ENCODE data around the gene BORCS6.

BORCS6 gene

GRCh38 chr17:8154608-8155155, 35.3 kb downstream of the BORCS6 start:
- TF ChIP-seq CTCF (conservative IDR thresholded peaks at IDR 0.05), result no peak
- H3K27ac ChIP-seq, result peak overlapping the region; percentile 64

- no peak for TF ChIP-seq CTCF (conservative IDR thresholded peaks at IDR 0.05)
- H3K27ac ChIP-seq, result peak overlapping the region; percentile 64
Measured at GRCh38 chr17:8153957-8154607, 35.9 kb downstream of the BORCS6 start.

GRCh38 chr17:8153525-8153956, 36.4 kb downstream of the BORCS6 start:
- peak overlapping the region; percentile 64 for H3K27ac ChIP-seq
- TF ChIP-seq CTCF (conservative IDR thresholded peaks at IDR 0.05), result no peak

GRCh38 chr17:8153031-8153451, 36.9 kb downstream of the BORCS6 start:
- no peak for TF ChIP-seq CTCF (conservative IDR thresholded peaks at IDR 0.05)
- peak overlapping the region; percentile 73 for H3K27ac ChIP-seq

GRCh38 chr17:8152112-8152775, 37.7 kb downstream of the BORCS6 start, which contains the start of gene PER1:
Gene PER1 (minus strand): TSS chr17:8152404. CDS start chr17:8150706, 1,698 bp downstream.
- H3K27ac ChIP-seq, result peak within 1 kb of the TSS; percentile 73
- no peak for TF ChIP-seq CTCF (conservative IDR thresholded peaks at IDR 0.05)

- H3K27ac ChIP-seq, result peak overlapping the region; percentile 73
Measured at GRCh38 chr17:8151641-8152111, 38.3 kb downstream of the BORCS6 start.

More at GRCh38 chr17:8151641-8152111, 38.3 kb downstream of the BORCS6 start:
- TF ChIP-seq CTCF (conservative IDR thresholded peaks at IDR 0.05), result no peak
